Esophagus (tissue), 2 donors: Measurements from ENCODE around the gene PREPL. TPM values are rescaled to one million over a fixed set of nuclear protein-coding genes. Genes with fewer than 3 reads are reported as not detected.
"Not testable (repeated sequence)": the region's sequence is repeated elsewhere in the genome, so short reads cannot be mapped to it uniquely, and the experiment has no call there.

Source experiments
- H3K27ac ChIP-seq, 2 donors: one replicate each; pipeline ENCODE4 v1.5.1; 2013; ENCODE audit warnings: low read depth in 2 of 2, mild to moderate bottlenecking in 2 of 2, inconsistent platforms in 1 of 2, low read length in 1 of 2, moderate library complexity in 1 of 2
- H3K27me3 ChIP-seq, 2 donors: one replicate each; pipeline ENCODE4 v1.6.1; 2013; ENCODE audit warnings: low read length in 2 of 2, control low read depth in 1 of 2, mild to moderate bottlenecking in 1 of 2; ENCODE audit not compliant: insufficient read depth in 2 of 2, control insufficient read depth in 1 of 2
- H3K36me3 ChIP-seq, 2 donors: one replicate each; pipeline ENCODE4 v1.6.1; 2013; ENCODE audit warnings: low read length in 1 of 2; ENCODE audit not compliant: control insufficient read depth in 2 of 2, insufficient read depth in 2 of 2
- H3K4me1 ChIP-seq, 2 donors: one replicate each; pipeline ENCODE4 v1.6.1; 2013; ENCODE audit warnings: low read length in 1 of 2; ENCODE audit not compliant: control insufficient read depth in 2 of 2, insufficient read depth in 2 of 2
- H3K4me3 ChIP-seq, 2 donors: one replicate each; pipeline ENCODE4 v1.5.1; 2013; ENCODE audit warnings: low read length in 2 of 2, mild to moderate bottlenecking in 2 of 2, low read depth in 1 of 2, moderate library complexity in 1 of 2
- H3K9me3 ChIP-seq, 2 donors: one replicate each; pipeline ENCODE4 v1.6.1; 2013; ENCODE audit warnings: mild to moderate bottlenecking in 2 of 2, low read depth in 1 of 2, low read length in 1 of 2, moderate library complexity in 1 of 2; ENCODE audit not compliant: control insufficient read depth in 2 of 2, insufficient read depth in 1 of 2
- WGBS, 2 donors: extraction: QIAGEN DNeasy Blood & Tissue Kit; methylation state at CpG; one replicate each; pipeline ENCODE4 v1.1.7; 2013; 5-methylcytosine and 5-hydroxymethylcytosine counted together
- polyA plus RNA-seq, 2 donors: library from polyadenylated mRNA; stranded (reverse); fragments of 200-250 nt; gene quantifications; one replicate each; pipeline ENCODE4 v1.2.3, GENCODE V29; 2013
- donor health status: healthy with polysubstance abuse.
- donor health status: Bipolar disorder and iron deficiency.

The PREPL gene
- polyA plus RNA-seq, result 1 to 10 TPM; 4.2 to 8.4 TPM

DNA sequence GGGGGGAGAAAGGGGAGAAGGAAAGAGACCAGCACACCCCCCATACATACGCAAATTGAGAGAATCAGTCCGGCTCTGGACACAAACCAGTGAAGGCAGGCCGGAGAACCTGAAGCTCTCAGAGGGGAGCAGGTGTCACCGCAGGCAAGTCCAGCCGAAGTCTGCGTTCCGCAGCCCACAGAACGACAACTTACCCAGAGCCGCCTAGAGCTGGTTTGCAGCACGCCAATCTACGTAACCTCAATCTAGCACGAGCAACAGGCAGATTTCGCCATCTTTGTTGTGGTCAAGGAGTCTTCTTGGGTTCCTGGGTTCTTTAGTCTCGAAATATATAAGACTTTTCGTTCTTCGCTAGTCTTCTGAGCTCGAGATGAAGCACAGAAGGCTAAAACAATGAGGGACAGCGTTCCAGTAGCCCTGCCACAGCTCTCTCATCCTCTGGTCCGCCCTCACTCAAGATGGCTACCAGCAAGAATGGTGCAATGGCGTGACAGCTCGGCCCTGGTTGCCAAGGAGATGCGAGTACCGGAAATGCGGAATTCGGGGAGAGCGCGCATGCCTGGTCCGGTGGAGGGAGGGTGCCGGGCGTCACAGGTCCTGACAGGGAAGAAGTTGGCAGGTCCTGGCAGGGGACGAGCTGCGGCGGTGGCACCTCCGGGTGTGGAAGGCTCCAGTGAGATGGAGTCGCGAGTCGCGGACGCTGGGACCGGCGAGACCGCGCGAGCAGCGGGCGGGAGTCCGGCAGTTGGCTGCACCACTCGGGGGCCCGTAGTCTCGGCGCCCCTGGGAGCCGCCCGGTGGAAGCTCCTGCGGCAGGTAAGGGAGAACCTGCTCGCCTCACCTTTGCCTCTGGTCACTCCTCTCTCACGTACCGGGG lies at the start of gene PREPL, which contains the start of gene CAMKMT:
Gene PREPL, minus strand, starts transcription at position 165 of the 877 bp plus-strand sequence. CDS start 15,152 bp downstream, outside the sequence.
Gene CAMKMT, plus strand, starts transcription at position 618 of the 877 bp plus-strand sequence.
- Histone ChIP-seq H3K27ac (peak within 1 kb of the TSS; percentile 93 to 94), H3K36me3 (no peaks in the 10 kb centered on the region), H3K9me3 (no peaks in the 10 kb centered on the region), H3K4me1 (no peaks in the 10 kb centered on the region), H3K4me3 (peak within 1 kb of the TSS; percentile 85 to 99), H3K27me3 (no peaks in the 10 kb centered on the region)
- WGBS, 2 donors, result 0% methylated on average over 38 to 57 of the region's 57 CpGs

DNA sequence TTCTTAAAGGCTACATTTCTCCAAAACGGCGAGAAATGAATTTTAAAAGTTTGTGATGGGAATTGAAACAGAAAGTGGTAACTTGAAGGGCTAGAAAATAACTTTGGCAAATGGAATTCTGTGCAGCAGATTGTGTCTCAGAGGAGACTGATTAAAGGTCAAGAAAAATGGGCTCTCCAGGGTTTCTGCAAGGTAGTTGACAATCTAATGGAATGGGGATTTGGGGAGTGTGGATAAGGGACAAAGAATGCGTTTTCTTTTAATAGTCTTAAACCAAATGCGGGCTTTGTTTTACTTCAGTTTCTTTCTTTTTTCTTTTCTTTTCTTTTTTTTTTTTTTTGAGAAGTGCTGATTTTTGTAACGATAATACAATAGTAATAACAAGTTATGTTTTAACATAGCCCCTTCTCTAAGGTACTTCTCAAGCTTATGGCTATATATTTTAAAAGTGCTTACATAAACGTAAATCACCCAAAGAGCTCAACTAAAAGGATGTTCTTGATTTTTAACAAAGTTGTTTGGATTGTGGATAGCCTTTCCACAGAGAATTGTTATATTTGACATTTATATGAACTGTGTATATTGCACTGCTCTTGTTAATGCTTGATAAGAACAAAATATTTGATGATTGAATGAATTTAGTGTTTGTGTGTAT lies 37.1 kb upstream of the PREPL start:
- 83 to 91% methylated on average over 6 of the region's 6 CpGs for WGBS, 2 donors
- Histone ChIP-seq H3K4me3 (no peak overlapping the region), H3K9me3 (no peaks in the 10 kb centered on the region), H3K27ac (no peak overlapping the region), H3K4me1 (no peaks in the 10 kb centered on the region), H3K36me3 (no peaks in the 10 kb centered on the region), H3K27me3 (no peaks in the 10 kb centered on the region)

DNA sequence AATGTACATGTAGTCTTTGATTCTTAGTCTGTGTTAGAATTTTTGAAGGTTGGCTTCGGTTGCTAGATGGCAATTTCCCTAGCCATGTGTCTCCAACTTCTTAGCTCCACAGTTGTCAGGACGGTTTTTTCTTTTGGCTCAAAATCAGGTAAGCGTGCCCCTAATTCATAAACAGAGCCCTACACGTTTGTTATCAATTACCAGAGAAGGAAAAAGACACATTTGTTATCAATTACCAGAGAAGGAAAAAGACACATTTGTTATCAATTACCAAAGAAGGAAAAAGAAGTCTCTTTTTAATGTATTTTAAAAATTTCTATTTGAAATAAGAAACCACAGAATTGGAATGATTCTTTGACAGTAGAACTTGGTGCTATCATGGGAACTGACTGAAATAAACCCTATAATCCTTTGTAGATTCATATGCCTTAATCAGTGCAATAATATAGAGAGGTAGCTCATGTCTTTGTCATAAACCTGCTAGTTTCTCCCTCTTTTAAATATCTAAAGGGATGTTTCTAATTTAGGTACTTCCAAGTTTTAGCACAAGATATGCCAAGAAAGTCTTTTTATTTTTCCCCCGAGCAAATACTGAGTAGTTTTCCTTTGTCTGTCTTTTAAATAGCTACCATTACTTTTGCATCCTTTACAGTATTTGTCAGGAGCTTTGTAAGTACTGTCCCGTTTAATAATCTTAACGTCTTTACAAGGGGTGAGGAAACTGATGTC lies 36.3 kb upstream of the PREPL start:
- Histone ChIP-seq H3K9me3 (no peaks in the 10 kb centered on the region), H3K4me1 (no peaks in the 10 kb centered on the region), H3K36me3 (no peaks in the 10 kb centered on the region), H3K4me3 (no peak overlapping the region), H3K27me3 (no peaks in the 10 kb centered on the region), H3K27ac (no peak overlapping the region)
- WGBS, 2 donors, result 51 to 57% methylated on average over 7 of the region's 7 CpGs

DNA sequence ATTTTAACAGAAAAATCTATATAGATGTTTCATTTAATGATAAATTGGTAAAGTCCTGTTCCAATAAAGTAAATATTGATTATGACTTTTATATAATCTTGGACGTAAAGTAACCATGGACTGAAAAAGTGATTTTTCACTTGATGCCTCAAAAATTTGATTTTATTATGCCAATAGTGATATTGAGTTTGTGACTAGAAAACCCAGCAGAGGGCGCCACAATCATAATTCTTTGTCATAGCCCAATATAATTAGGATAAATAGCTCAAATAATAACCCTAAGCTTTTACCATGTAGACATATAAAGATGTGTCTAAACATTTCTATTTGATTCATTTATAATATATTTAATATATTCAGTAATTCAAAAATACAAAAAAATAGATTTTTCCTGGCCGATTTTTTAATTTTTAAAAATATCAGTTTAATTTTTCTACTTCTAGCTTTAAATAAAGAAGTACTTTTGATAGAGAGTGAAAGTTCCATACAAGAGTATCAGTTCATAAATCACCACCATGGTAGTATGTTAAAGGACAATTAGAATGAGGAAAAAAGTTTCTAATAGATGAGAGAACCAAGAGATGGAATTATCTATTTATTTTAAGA lies 31.1 kb upstream of the PREPL start:
- Histone ChIP-seq H3K36me3 (no peaks in the 10 kb centered on the region), H3K27ac (no peak overlapping the region), H3K4me3 (no peak overlapping the region), H3K27me3 (no peaks in the 10 kb centered on the region), H3K4me1 (no peaks in the 10 kb centered on the region), H3K9me3 (no peaks in the 10 kb centered on the region)
- WGBS, 2 donors, result 53 to 55% methylated on average over 3 of the region's 3 CpGs

DNA sequence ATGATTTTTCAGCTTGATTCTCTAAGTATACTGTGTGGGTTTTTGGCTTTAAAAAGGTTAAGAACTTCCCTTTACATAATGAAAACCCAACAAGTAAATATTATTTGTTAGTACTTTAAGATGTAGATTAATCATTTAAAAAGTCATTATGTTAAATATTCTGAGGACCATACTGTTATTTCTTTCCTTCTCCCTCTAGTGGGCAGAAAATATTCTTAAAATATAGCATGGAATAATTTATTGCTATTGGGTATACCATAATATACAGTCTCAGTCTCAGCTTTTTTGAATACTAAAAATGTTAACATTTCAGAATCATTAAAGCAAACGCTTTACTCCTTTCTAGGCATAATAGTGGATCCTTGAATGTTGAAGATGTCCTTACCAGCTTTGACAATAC lies 28.6 kb upstream of the PREPL start:
- Histone ChIP-seq H3K4me1 (no peaks in the 10 kb centered on the region), H3K27me3 (no peaks in the 10 kb centered on the region), H3K36me3 (no peaks in the 10 kb centered on the region), H3K9me3 (no peaks in the 10 kb centered on the region), H3K4me3 (no peak overlapping the region), H3K27ac (no peak overlapping the region)
- 94 to 95% methylated on average over 1 of the region's 1 CpG for WGBS, 2 donors

DNA sequence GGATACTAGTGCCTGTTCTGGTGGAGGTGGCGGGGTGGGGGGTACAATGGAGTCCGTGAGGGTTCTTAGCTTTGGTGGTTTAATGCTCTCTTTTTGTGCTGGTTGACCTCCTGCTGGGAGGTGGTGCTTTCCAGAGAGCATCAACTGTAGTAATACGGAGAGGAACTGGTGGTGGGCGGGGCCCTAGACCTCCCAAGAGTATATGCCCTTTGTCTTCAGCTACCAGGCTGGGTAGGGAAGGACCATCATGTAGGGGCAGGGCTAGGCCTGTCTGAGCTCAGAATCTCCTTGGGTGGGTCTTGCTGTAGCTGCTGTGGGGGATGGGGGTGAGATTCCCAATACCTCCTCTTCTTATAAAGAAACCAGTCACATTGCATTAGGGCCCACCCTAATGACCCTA lies 27.6 kb upstream of the PREPL start:
- Histone ChIP-seq H3K4me1 (no peaks in the 10 kb centered on the region), H3K27ac (no peak overlapping the region), H3K9me3 (no peaks in the 10 kb centered on the region), H3K36me3 (no peaks in the 10 kb centered on the region), H3K4me3 (no peak overlapping the region), H3K27me3 (no peaks in the 10 kb centered on the region)
- 62 to 73% methylated on average over 4 of the region's 4 CpGs for WGBS, 2 donors

DNA sequence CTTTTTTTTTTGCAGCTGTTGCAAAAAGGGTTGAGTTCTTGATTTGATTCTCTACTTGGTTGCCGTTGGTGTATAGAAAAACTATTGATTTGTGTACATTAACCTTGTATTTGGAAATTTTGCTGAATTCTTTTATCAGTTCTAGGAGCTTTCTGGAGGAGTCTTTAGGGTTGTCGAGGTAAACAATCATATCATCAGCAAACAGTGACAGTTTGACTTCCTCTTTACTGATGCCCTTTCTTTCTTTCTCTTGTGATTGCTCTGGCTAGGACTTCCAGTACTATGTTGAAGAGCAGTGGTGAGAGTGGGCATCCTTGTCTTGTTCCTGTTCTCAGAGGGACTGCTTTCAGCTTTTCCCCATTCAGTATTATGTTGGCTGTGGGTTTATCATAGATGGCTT lies 23.9 kb upstream of the PREPL start:
- not testable (repeated sequence) for H3K27me3 ChIP-seq, H3K4me1 ChIP-seq, H3K36me3 ChIP-seq, H3K4me3 ChIP-seq, H3K27ac ChIP-seq, H3K9me3 ChIP-seq
- 75% methylated on average over 2 of the region's 2 CpGs for WGBS, 2 donors

DNA sequence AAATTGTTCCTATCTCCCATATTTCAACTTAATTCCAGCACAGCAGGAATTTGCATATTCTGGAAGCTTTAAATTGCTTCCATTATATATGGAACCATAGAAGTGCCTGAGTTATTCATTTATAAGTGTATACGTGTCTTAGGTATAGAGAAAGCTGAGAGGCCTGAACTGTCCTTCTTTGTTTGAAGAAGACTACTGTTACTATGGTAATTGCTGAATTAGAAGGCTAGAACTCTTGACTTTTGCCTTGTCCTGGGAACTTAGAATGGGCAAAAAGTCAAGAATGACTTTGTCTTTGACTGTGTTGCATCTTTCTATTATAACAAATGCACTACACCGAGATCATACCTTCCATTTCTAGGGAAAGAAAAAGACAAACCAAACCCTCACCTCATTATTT lies 16.2 kb upstream of the PREPL start:
- H3K4me3 ChIP-seq, result no peak overlapping the region

DNA sequence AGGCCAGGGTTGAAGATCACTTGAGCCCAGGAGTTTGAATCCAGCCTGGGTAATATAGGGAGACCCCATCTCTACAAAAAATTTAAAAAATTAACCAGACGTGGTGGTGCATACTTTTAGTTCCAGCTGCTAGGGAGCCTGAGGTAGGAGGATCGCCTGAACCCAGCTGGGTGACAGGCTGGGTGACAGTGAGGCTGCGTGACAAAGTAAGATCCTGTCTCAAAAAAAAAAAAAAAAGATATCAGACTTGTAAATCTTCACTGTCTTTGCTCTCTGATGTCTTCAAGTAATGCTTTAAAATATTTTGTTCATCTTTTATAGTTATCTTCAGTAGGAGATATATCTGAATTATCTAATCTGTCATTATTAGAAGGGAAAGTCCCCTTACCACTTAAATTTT lies 11.0 kb upstream of the PREPL start:
- WGBS, 2 donors, result 93 to 94% methylated on average over 3 of the region's 3 CpGs
- Histone ChIP-seq H3K4me1 (no peaks in the 10 kb centered on the region), H3K27ac (no peak overlapping the region), H3K36me3 (no peaks in the 10 kb centered on the region), H3K27me3 (no peaks in the 10 kb centered on the region), H3K4me3 (no peak overlapping the region), H3K9me3 (no peaks in the 10 kb centered on the region)

More for the DNA sequence above, 16.2 kb upstream of the PREPL start:
- no peaks in the 10 kb centered on the region for H3K9me3 ChIP-seq
- H3K27me3 ChIP-seq, result no peaks in the 10 kb centered on the region
- no peaks in the 10 kb centered on the region for H3K36me3 ChIP-seq
- WGBS, 2 donors, result 94 to 97% methylated on average over 2 of the region's 2 CpGs
- H3K4me1 ChIP-seq, result no peaks in the 10 kb centered on the region
- no peak overlapping the region for H3K27ac ChIP-seq
